GM12891 (cell line): Measurements from ENCODE around the gene NR2C2.

Source experiments
- PAX5 ChIP-seq: IDR thresholded peaks from 2 replicates; pipeline ENCODE4 v1.6.1; 2011; ENCODE audit warnings: low read length, moderate library complexity, mild to moderate bottlenecking; ENCODE audit not compliant: insufficient read depth, severe bottlenecking
- POLR2A ChIP-seq: IDR thresholded peaks from 2 replicates; pipeline ENCODE4 v1.6.1; 2011; ENCODE audit warnings: low read depth, low read length, control low read depth
- POLR2AphosphoS5 ChIP-seq: IDR thresholded peaks from 2 replicates; pipeline ENCODE4 v1.6.1; 2011; ENCODE audit warnings: low read depth, low read length, control low read depth
- POU2F2 ChIP-seq: IDR thresholded peaks from 2 replicates; pipeline ENCODE4 v1.6.1; 2011; ENCODE audit warnings: low read depth, mild to moderate bottlenecking, control low read depth, low read length, moderate library complexity
- SPI1 ChIP-seq: IDR thresholded peaks from 2 replicates; pipeline ENCODE4 v1.6.1; 2011; ENCODE audit warnings: low read depth, low read length, control low read depth
- TAF1 ChIP-seq: IDR thresholded peaks from 2 replicates; pipeline ENCODE4 v1.6.1; 2011; ENCODE audit warnings: low read depth, low read length, control low read depth

DNA sequence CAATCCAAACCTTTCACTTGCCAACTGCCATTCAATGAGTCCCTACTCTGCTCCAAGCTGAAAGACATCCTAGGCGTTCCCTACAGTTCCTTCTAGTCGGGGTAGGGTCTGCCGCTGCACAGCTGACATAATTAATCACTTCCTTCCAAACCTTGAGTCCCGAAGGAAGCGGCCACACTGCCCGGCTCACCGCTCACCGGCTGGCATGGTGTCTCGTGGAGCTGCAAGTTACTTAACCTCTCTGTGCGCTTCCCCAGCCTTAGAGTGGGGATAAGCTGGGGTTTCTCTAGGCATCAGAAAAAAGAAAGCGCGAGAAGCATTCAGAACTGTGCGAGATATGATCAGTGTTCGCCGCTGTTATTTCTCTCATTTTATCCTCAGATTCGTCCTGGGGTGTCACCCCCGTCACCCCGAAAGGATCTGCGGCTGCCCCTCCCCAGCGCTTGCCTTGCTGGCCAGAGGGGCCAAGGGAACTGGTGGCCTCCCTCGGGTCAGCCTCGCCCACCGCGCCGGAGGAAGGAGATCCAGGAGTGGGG is 117.0 kb downstream of the NR2C2 start:
- TF ChIP-seq POLR2AphosphoS5 (no peak), POLR2A (no peak), SPI1 (no peak), PAX5 (no peak), TAF1 (no peak), POU2F2 (no peak)
